H1 (cell line): ENCODE results near the gene ZC3H18. TPM values are rescaled to one million over a fixed set of nuclear protein-coding genes. Genes with fewer than 3 reads are reported as not detected.

Experiments used
- CTCF ChIA-PET: fragments of 300-600 bp; sonication (Branson Sonifier 250); formaldehyde crosslinking; loops from one replicate; lab custom pipeline; 2021; ENCODE audit not compliant: partially characterized antibody; lab: Charles Lee
- POLR2A ChIA-PET: fragments of 300-600 bp; sonication (Branson Sonifier 250); formaldehyde crosslinking; loops from one replicate; lab custom pipeline; 2021; ENCODE audit warnings: inconsistent platforms; ENCODE audit not compliant: partially characterized antibody; lab: Charles Lee
- DNase-seq, 2 experiments: peaks; one replicate each; pipeline versions ENCODE4 v3.0.0 to v3.0.0-alpha.2; 2010 to 2022; ENCODE audit warnings: low spot score in 2 of 2, low read depth in 1 of 2, mixed read lengths in 1 of 2
- FAIRE-seq: peaks from 2 replicates; lab custom pipeline; 2011; peaks lifted over from hg19 to GRCh38; lab: Jason Lieb, UNC
- H2AFZ ChIP-seq: 2 replicates; pipeline ENCODE4 v1.8.1; 2012; ENCODE audit warnings: low read length, inconsistent platforms
- H2AK5ac ChIP-seq: 2 replicates; pipeline ENCODE4 v1.6.1; 2013; ENCODE audit warnings: low read depth, low read length
- H2BK120ac ChIP-seq: replicated peaks from 2 replicates; pipeline ENCODE3; 2013; ENCODE audit warnings: low read depth, low read length, inconsistent platforms
- H2BK12ac ChIP-seq: 2 replicates; pipeline ENCODE4 v1.6.1; 2013; ENCODE audit warnings: low read depth, low read length
- H2BK15ac ChIP-seq: 2 replicates; pipeline ENCODE4 v1.6.1; 2013; ENCODE audit warnings: low read length
- H2BK20ac ChIP-seq: 2 replicates; pipeline ENCODE4 v1.6.1; 2013; ENCODE audit warnings: low read length
- H2BK5ac ChIP-seq: 2 replicates; pipeline ENCODE4 v1.6.1; 2013; ENCODE audit warnings: low read depth, low read length
- H3K14ac ChIP-seq: 2 replicates; pipeline ENCODE4 v1.6.1; 2013; ENCODE audit warnings: inconsistent platforms; ENCODE audit not compliant: insufficient read length
- H3K18ac ChIP-seq: 2 replicates; pipeline ENCODE4 v1.6.1; 2013; ENCODE audit warnings: low read length; ENCODE audit errors: extremely low read depth
- H3K23ac ChIP-seq: 2 replicates; pipeline ENCODE4 v1.6.1; 2013; ENCODE audit warnings: inconsistent platforms; ENCODE audit not compliant: insufficient read length
- H3K23me2 ChIP-seq: 2 replicates; pipeline ENCODE4 v1.6.1; 2013; ENCODE audit warnings: low read depth, low read length
- H3K27ac ChIP-seq: 2 replicates; pipeline ENCODE4 v1.6.1; 2011; ENCODE audit warnings: low read depth, low read length, inconsistent platforms
- H3K27me3 ChIP-seq, 4 experiments: replicated peaks in 1 of 4; 1 replicate in 1 of 4; 2 replicates in 3 of 4; pipeline versions ENCODE4 v1.6.1 to v1.8.1; 2011 to 2013; ENCODE audit warnings: low read length in 3 of 4, mild to moderate bottlenecking in 3 of 4, inconsistent platforms in 2 of 4, mixed read lengths in 2 of 4, moderate library complexity in 1 of 4; ENCODE audit not compliant: control insufficient read depth in 3 of 4, insufficient read depth in 3 of 4; ENCODE audit errors: extremely low read depth in 1 of 4
- H3K36me3 ChIP-seq, 4 experiments: 2 replicates each; pipeline versions ENCODE4 v1.6.1 to v1.8.1; 2011 to 2013; ENCODE audit warnings: mild to moderate bottlenecking in 4 of 4, low read length in 3 of 4, moderate library complexity in 2 of 4, control low read depth in 1 of 4, inconsistent platforms in 1 of 4; ENCODE audit not compliant: insufficient read depth in 4 of 4, control insufficient read depth in 2 of 4
- H3K4ac ChIP-seq: replicated peaks from 2 replicates; pipeline ENCODE3; 2013; ENCODE audit warnings: low read length, low read depth, mixed read lengths, inconsistent platforms; ENCODE audit not compliant: insufficient read length
- H3K4me1 ChIP-seq, 4 experiments: replicated peaks in 1 of 4; 1 replicate in 1 of 4; 2 replicates in 3 of 4; pipeline versions ENCODE4 v1.6.1 to v1.8.1; 2011 to 2013; ENCODE audit warnings: low read length in 3 of 4, inconsistent platforms in 2 of 4, mixed read lengths in 1 of 4; ENCODE audit not compliant: insufficient read depth in 4 of 4, control insufficient read depth in 3 of 4
- H3K4me2 ChIP-seq, 2 experiments: 2 replicates each; pipeline versions ENCODE4 v1.6.1 to v1.8.1; 2011 to 2013; ENCODE audit warnings: low read depth in 2 of 2, low read length in 2 of 2, control low read depth in 1 of 2, inconsistent platforms in 1 of 2, mild to moderate bottlenecking in 1 of 2; ENCODE audit not compliant: insufficient read depth in 1 of 2
- H3K4me3 ChIP-seq, 4 experiments: fragments of 200-600, 300-600 bp in 1 of 4; sonication (generic), shearing (Covaris generic), sonication (Bioruptor Twin) in 1 of 4; 2 replicates each; pipeline versions ENCODE4 v1.5.1 to v1.8.1; 2011 to 2016; ENCODE audit warnings: low read length in 4 of 4, low read depth in 3 of 4, control low read depth in 2 of 4, inconsistent platforms in 2 of 4, mild to moderate bottlenecking in 2 of 4, mixed read lengths in 1 of 4, moderate library complexity in 1 of 4; ENCODE audit not compliant: insufficient read depth in 2 of 4; ENCODE audit errors: extremely low read depth in 1 of 4
- H3K56ac ChIP-seq: replicated peaks from 2 replicates; pipeline ENCODE3; 2013; ENCODE audit warnings: low read depth, mild to moderate bottlenecking, mixed read lengths, low read length, inconsistent platforms; ENCODE audit not compliant: insufficient read length
- H3K79me1 ChIP-seq: 2 replicates; pipeline ENCODE4 v1.6.1; 2013; ENCODE audit warnings: low read depth, low read length, control low read depth
- H3K79me2 ChIP-seq, 2 experiments: 2 replicates each; pipeline versions ENCODE4 v1.6.1 to v1.8.1; 2012 to 2013; ENCODE audit warnings: low read length in 2 of 2, mild to moderate bottlenecking in 2 of 2, inconsistent platforms in 1 of 2; ENCODE audit not compliant: insufficient read depth in 2 of 2, control insufficient read depth in 1 of 2
- H3K9ac ChIP-seq, 4 experiments: replicated peaks in 1 of 4; 1 replicate in 1 of 4; 2 replicates in 3 of 4; pipeline versions ENCODE4 v1.6.1 to v1.8.1; 2011 to 2013; ENCODE audit warnings: low read depth in 3 of 4, low read length in 3 of 4, control low read depth in 2 of 4, mild to moderate bottlenecking in 2 of 4, moderate library complexity in 2 of 4, inconsistent platforms in 1 of 4; ENCODE audit errors: extremely low read depth in 1 of 4
- H3K9me3 ChIP-seq, 2 experiments: 2 replicates each; pipeline versions ENCODE4 v1.6.1 to v1.8.1; 2012 to 2013; ENCODE audit warnings: mild to moderate bottlenecking in 2 of 2, moderate library complexity in 2 of 2, control low read depth in 1 of 2, inconsistent platforms in 1 of 2, low read depth in 1 of 2, low read length in 1 of 2, mixed read lengths in 1 of 2; ENCODE audit not compliant: insufficient read depth in 2 of 2
- H4K20me1 ChIP-seq, 2 experiments: replicated peaks in 1 of 2; 2 replicates each; pipeline versions ENCODE3 to v1.8.1; 2011 to 2013; ENCODE audit warnings: inconsistent platforms in 2 of 2, low read length in 2 of 2, mild to moderate bottlenecking in 1 of 2; ENCODE audit not compliant: insufficient read depth in 2 of 2, control insufficient read depth in 1 of 2
- H4K5ac ChIP-seq: 2 replicates; pipeline ENCODE4 v1.6.1; 2013; ENCODE audit warnings: low read length, low read depth, mixed read lengths, inconsistent platforms; ENCODE audit not compliant: insufficient read length
- H4K8ac ChIP-seq: 2 replicates; pipeline ENCODE4 v1.8.0; 2013; ENCODE audit warnings: mild to moderate bottlenecking, moderate library complexity, low read length, inconsistent platforms; ENCODE audit not compliant: insufficient read depth; ENCODE audit errors: extremely low read depth
- H4K91ac ChIP-seq: replicated peaks from 2 replicates; pipeline ENCODE3; 2013; ENCODE audit warnings: low read length, mixed read lengths, inconsistent platforms; ENCODE audit not compliant: insufficient read length
- HDAC6 ChIP-seq: IDR thresholded peaks from one replicate; pipeline ENCODE4 v1.7.1; 2012; ENCODE audit warnings: low read depth, mild to moderate bottlenecking, inconsistent platforms, low read length, moderate library complexity
- TCF12 ChIP-seq: IDR thresholded peaks from 2 replicates; pipeline ENCODE4 v1.6.1; 2011; ENCODE audit warnings: low read depth, mild to moderate bottlenecking, low read length
- WGBS, 2 experiments: shearing (Covaris generic) in 1 of 2; methylation state at CpG; one replicate each; pipeline versions ENCODE4 v1.1.6 to v1.1.7; 2013 to 2015; ENCODE audit warnings: low lambda C conversion rate in 2 of 2, mixed read lengths in 2 of 2, inconsistent platforms in 1 of 2, low coverage in 1 of 2, missing lambda C conversion rate in 1 of 2; ENCODE audit not compliant: insufficient replicate concordance in 2 of 2, insufficient coverage in 1 of 2, insufficient read length in 1 of 2; ENCODE audit errors: extremely low coverage in 1 of 2, missing lambda C conversion rate in 1 of 2; 5-methylcytosine and 5-hydroxymethylcytosine counted together
- polyA plus RNA-seq, 7 experiments: library from polyadenylated mRNA; depleted of rRNA in 3 of 7; stranded (reverse) in 5 of 7; unstranded in 2 of 7; fragments of >200 nt in 5 of 7; fragments of 200-250 nt in 2 of 7; gene quantifications; 1 replicate in 5 of 7; 2 replicates in 1 of 7; 4 replicates in 1 of 7; pipeline versions ENCODE4 v1.2.1 to v1.2.3, GENCODE V29; 2011 to 2013; ENCODE audit warnings: missing spikeins in 2 of 7, mixed read lengths in 2 of 7
- total RNA-seq: library from RNA; stranded (reverse); fragmentation: NEBNext Ultra II Directional; extraction: Animal tissue kit (Norgen Biotek cat#: 25700); gene quantifications from 2 replicates; pipeline ENCODE4 v1.2.1, GENCODE V29; 2021

The ZC3H18 gene
- total and polyA plus RNA-seq, 2 of the 8 experiments (the other 6 are each of a cell fraction or from before 2014, with no cell fraction given) = 12.1 to 73.2 TPM

GRCh38 chr16:88676502-88677242 is 106.5 kb downstream of the ZC3H18 start:
- Histone ChIP-seq H2AFZ (no peak overlapping the region), H3K56ac (no peak overlapping the region), H2AK5ac (no peak overlapping the region), H3K4me3 (no peak overlapping the region), H3K18ac (no peak overlapping the region), H3K4ac (no peak overlapping the region), H2BK12ac (no peak overlapping the region), H3K23ac (no peak overlapping the region), H4K5ac (no peak overlapping the region), H3K79me1 (no peaks in the 10 kb centered on the region), H4K20me1 (peaks cover 0 to 1% of the 10 kb centered on the region in 2 experiments), H3K36me3 (no peaks in the 10 kb centered on the region), H3K23me2 (no peaks in the 10 kb centered on the region), H3K4me2 (no peak overlapping the region), H3K9ac (no peak overlapping the region), H2BK20ac (no peak overlapping the region), H3K79me2 (no peaks in the 10 kb centered on the region), H4K91ac (no peak overlapping the region), H4K8ac (no peak overlapping the region), H3K27me3 (no peaks in the 10 kb centered on the region), H3K14ac (no peak overlapping the region), H3K4me1 (peaks cover 0 to 5% (median 3%) of the 10 kb centered on the region in 4 experiments; a peak in 4 of 7 replicates), H2BK120ac (no peak overlapping the region), H3K27ac (no peak overlapping the region), H2BK15ac (no peak overlapping the region), H2BK5ac (peak overlapping the region; percentile 35; the same call in 1 of the 2 replicates), H3K9me3 (no peaks in the 10 kb centered on the region)
- DNase-seq (no peak), FAIRE-seq (no peak)
- TF ChIP-seq TCF12 (no peak), HDAC6 (no peak)
- POLR2A ChIA-PET = interaction anchor here (1.0 to 1.9 kb wide), 3 partner anchors 10 to 60 kb away, joined by 3 to 8 read pairs (median 3); no protein-coding TSS in a partner anchor
- 91% methylated on average over 18 of the region's 22 CpGs; no CpG with 5 or more reads in 1 of the 2 experiments for WGBS, 2 experiments
- CTCF ChIA-PET = interaction anchor here (1.7 to 9.7 kb wide), 2 partner anchors 10 to 13 kb away, joined by 4 to 87 read pairs; partner anchors contain the start of gene SNAI3
